ENCODE data around the gene TOMM34. TPM values are rescaled to one million over a fixed set of nuclear protein-coding genes. Genes with fewer than 3 reads are reported as not detected.

The TOMM34 gene
- total RNA-seq, 1 donor from 2014 or later, result 11.4 TPM

- no peak for DNase-seq
- peaks cover 13% of the 10 kb centered on the region for H3K4me1 ChIP-seq
- H3K9me3 ChIP-seq (replicated peaks), result no peaks in the 10 kb centered on the region
- no peaks in the 10 kb centered on the region for H3K27me3 ChIP-seq (ENCODE audit: low read depth)
- intact Hi-C loops (cut with micrococcal nuclease), result no loop called here
- H3K36me3 ChIP-seq, result peaks cover 16% of the 10 kb centered on the region
- TF ChIP-seq CTCF (IDR thresholded peaks at IDR 0.05; ENCODE audit: borderline replicate concordance), result peak; percentile 39
- H3K4me3 ChIP-seq, result no peak overlapping the region
- H3K27ac ChIP-seq (replicated peaks), result no peak overlapping the region
Observed at GRCh38 chr20:44911264-44911921, 48.8 kb downstream of the TOMM34 start.

GRCh38 chr20:44910690-44911262 is 49.4 kb downstream of the TOMM34 start:
- peaks cover 22% of the 10 kb centered on the region for H3K36me3 ChIP-seq
- intact Hi-C loops (cut with micrococcal nuclease), result no loop called here
- no peak for DNase-seq
- peaks cover 13% of the 10 kb centered on the region for H3K4me1 ChIP-seq
- TF ChIP-seq CTCF (IDR thresholded peaks at IDR 0.05; ENCODE audit: borderline replicate concordance), result no peak
- H3K9me3 ChIP-seq (replicated peaks), result no peaks in the 10 kb centered on the region
- H3K27ac ChIP-seq (replicated peaks), result no peak overlapping the region
- H3K4me3 ChIP-seq, result peak overlapping the region; percentile 79
- H3K27me3 ChIP-seq (ENCODE audit: low read depth), result no peaks in the 10 kb centered on the region

- Histone ChIP-seq H3K27me3 (ENCODE audit: low read depth) (no peaks in the 10 kb centered on the region), H3K27ac (replicated peaks) (no peak within 1 kb of the TSS), H3K36me3 (peaks cover 29% of the 10 kb centered on the region), H3K4me3 (peak within 1 kb of the TSS; percentile 79), H3K4me1 (peaks cover 13% of the 10 kb centered on the region), H3K9me3 (replicated peaks) (no peaks in the 10 kb centered on the region)
- DNase-seq, result peak; percentile 57
- intact Hi-C loops (cut with micrococcal nuclease), result no loop called here
- TF ChIP-seq CTCF (IDR thresholded peaks at IDR 0.05; ENCODE audit: borderline replicate concordance), result no peak
Observed at GRCh38 chr20:44909872-44910689, 50.1 kb downstream of the TOMM34 start, which contains the start of gene PABPC1L. PABPC1L (plus strand) TSS chr20:44910060; CDS start chr20:44910144, 84 bp downstream.

GRCh38 chr20:44908987-44909871 is 51.0 kb downstream of the TOMM34 start:
- intact Hi-C loops (cut with micrococcal nuclease), result no loop called here
- Histone ChIP-seq H3K9me3 (replicated peaks) (no peaks in the 10 kb centered on the region), H3K36me3 (peaks cover 38% of the 10 kb centered on the region), H3K27me3 (ENCODE audit: low read depth) (no peaks in the 10 kb centered on the region), H3K4me3 (peak overlapping the region; percentile 79), H3K4me1 (peaks cover 13% of the 10 kb centered on the region), H3K27ac (replicated peaks) (no peak overlapping the region)
- DNase-seq, result no peak
- TF ChIP-seq CTCF (IDR thresholded peaks at IDR 0.05; ENCODE audit: borderline replicate concordance), result no peak

GRCh38 chr20:44904377-44904776 is 55.8 kb downstream of the TOMM34 start:
- Histone ChIP-seq H3K4me1 (peaks cover 25% of the 10 kb centered on the region), H3K4me3 (no peak overlapping the region), H3K9me3 (replicated peaks) (no peaks in the 10 kb centered on the region), H3K27me3 (ENCODE audit: low read depth) (no peaks in the 10 kb centered on the region), H3K36me3 (peaks cover 68% of the 10 kb centered on the region), H3K27ac (replicated peaks) (no peak overlapping the region)
- TF ChIP-seq CTCF (IDR thresholded peaks at IDR 0.05; ENCODE audit: borderline replicate concordance), result no peak
- no peak for DNase-seq
- intact Hi-C loops (cut with micrococcal nuclease), result no loop called here
